Skin of body (tissue), 2 donors: Measurements from ENCODE around the gene MYH14. TPM values are rescaled to one million over a fixed set of nuclear protein-coding genes. Genes with fewer than 3 reads are reported as not detected.
A peak's percentile ranks its signal among the peaks of the same experiment; 100 is the strongest.
"Not testable (repeated sequence)": the region's sequence is repeated elsewhere in the genome, so short reads cannot be mapped to it uniquely, and the experiment has no call there.

ENCODE experiments used
- DNase-seq: peaks from one replicate; lab custom pipeline; 2025; lab: John Stamatoyannopoulos, UW
- total RNA-seq: library from RNA; depleted of rRNA; stranded (reverse); fragments of >200 nt; gene quantifications from one replicate; pipeline ENCODE4 v1.2.3, GENCODE V29; 2014

MYH14 gene
- total RNA-seq, 1 donor from 2014 or later, result 38.4 TPM

- no peak for DNase-seq
These were observed 112.5 kb downstream of the MYH14 start for GRCh38 chr19:50315773-50316448.

- no peak for DNase-seq
These were observed 113.7 kb downstream of the MYH14 start for GRCh38 chr19:50317115-50317514.

- DNase-seq, result no peak
These were observed 115.0 kb downstream of the MYH14 start for GRCh38 chr19:50318438-50318837.

- DNase-seq, result no peak
These were observed 115.7 kb downstream of the MYH14 start for GRCh38 chr19:50319156-50319555.

- DNase-seq, result no peak
These were observed 116.6 kb downstream of the MYH14 start for GRCh38 chr19:50320051-50320450.

- no peak for DNase-seq
These were observed 117.2 kb downstream of the MYH14 start for GRCh38 chr19:50320596-50320995.

GRCh38 chr19:50321831-50322230 is 118.4 kb downstream of the MYH14 start:
- DNase-seq, result no peak

- DNase-seq, result no peak
These were observed 118.8 kb downstream of the MYH14 start for GRCh38 chr19:50322234-50322633.

- DNase-seq, result no peak
These were observed 119.7 kb downstream of the MYH14 start for GRCh38 chr19:50322931-50323781.

GRCh38 chr19:50323782-50324133 is 120.3 kb downstream of the MYH14 start:
- no peak for DNase-seq

- DNase-seq, result no peak
These were observed 120.9 kb downstream of the MYH14 start for GRCh38 chr19:50324331-50324730.

GRCh38 chr19:50325310-50326100 is 122.1 kb downstream of the MYH14 start:
- peak; percentile 19 for DNase-seq

- DNase-seq, result no peak
These were observed 122.8 kb downstream of the MYH14 start for GRCh38 chr19:50326101-50326664.

- DNase-seq, result no peak
These were observed 123.6 kb downstream of the MYH14 start for GRCh38 chr19:50327013-50327412.

- no peak for DNase-seq
These were observed 124.2 kb downstream of the MYH14 start for GRCh38 chr19:50327461-50328223.

- no peak for DNase-seq
These were observed 124.9 kb downstream of the MYH14 start for GRCh38 chr19:50328224-50328872.

- DNase-seq, result no peak
These were observed 125.4 kb downstream of the MYH14 start for GRCh38 chr19:50328873-50329145.

- DNase-seq, result peak; percentile 86
These were observed 125.9 kb downstream of the MYH14 start, which contains the start of gene KCNC3 for GRCh38 chr19:50329146-50329925. Gene KCNC3 (minus strand): TSS chr19:50329377. CDS start chr19:50329082, 295 bp downstream.

GRCh38 chr19:50329926-50330294 is 126.5 kb downstream of the MYH14 start:
- DNase-seq, result not testable (repeated sequence)
